SW 1271 (cell line): ENCODE results near the gene COL13A1.

Experiments used
- DNase-seq, 2 experiments: peaks; one replicate each; lab custom pipeline; 2025; lab: John Stamatoyannopoulos, UW

COL13A1 gene

DNA sequence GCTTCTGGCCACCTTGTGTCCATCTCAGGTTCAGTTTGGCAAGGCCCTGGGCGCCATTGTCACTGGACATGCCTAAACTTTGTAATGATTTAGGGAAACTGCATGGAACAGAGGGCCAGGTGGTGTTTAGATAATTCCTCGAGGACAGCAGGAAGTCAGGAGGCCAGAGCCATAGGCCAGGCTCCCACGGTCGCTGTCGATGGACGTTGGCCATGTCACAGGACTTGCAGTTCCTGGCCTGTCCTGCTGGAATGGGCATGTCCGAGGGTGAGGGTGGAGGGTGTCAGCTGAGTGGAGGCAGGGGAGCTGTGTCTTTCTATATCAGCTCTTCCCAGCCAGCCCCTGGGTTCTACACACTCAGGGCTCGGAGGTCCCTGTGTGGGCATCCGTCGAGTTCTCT, 143.1 kb downstream of the COL13A1 start:
- no peak for DNase-seq

DNA sequence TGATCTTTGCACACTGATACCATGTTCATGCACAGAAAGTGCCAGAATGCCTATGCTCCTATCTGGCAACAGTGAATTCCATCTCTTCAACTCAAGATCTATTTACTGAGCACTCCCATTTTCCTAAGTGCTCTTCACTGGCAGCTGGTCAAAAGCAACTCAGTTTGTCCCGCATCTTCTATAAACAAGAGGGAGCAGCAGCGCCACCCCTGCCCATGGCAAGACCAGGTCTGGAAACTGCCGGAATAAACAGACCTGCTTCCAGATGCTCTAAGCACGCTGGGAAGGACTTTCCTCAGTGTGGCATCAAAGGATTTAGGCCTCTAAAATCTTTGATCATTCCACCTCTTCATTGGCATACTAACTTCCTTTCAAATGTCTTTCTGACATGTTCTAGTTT, 146.6 kb downstream of the COL13A1 start:
- no peak for DNase-seq

DNA sequence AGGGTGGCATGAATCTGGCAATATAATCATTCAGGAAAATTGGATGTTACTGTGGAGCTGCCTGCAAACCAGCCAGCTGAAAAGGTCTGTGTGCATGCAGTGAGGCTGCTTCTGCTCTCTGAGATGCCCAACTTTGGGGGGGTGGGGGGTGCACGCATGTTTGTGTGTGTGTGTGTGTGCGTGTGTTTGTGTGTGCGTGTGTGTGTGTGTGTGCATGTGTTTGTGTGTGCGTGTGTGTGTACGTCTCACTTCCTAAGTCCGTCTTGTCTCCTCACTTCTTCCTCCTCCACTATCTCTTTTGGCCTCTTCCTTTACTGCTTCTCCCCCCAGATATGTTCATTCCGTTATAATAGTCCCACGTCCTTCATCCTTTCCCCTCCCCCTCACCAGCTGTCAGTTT, 148.1 kb downstream of the COL13A1 start:
- DNase-seq, result no peak

DNA sequence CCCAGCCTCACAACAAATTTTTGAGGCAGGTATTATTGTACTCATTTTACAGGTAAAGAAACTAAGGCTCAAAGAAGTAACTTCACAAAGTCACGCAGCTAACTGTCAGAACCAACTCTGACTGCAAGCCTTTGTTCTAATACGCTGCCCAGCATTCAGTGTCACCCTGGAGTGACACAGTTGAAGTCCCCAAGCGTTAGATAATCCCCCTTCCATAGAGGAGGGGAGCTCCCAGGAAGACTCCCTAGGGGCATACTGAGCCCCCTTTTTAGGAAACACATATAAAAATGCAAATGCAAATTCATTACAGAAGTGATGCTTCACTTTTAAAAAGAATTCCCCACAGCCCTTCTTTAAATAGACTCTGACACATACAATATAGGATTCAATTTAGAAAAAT, 150.0 kb downstream of the COL13A1 start:
- no peak for DNase-seq

DNA sequence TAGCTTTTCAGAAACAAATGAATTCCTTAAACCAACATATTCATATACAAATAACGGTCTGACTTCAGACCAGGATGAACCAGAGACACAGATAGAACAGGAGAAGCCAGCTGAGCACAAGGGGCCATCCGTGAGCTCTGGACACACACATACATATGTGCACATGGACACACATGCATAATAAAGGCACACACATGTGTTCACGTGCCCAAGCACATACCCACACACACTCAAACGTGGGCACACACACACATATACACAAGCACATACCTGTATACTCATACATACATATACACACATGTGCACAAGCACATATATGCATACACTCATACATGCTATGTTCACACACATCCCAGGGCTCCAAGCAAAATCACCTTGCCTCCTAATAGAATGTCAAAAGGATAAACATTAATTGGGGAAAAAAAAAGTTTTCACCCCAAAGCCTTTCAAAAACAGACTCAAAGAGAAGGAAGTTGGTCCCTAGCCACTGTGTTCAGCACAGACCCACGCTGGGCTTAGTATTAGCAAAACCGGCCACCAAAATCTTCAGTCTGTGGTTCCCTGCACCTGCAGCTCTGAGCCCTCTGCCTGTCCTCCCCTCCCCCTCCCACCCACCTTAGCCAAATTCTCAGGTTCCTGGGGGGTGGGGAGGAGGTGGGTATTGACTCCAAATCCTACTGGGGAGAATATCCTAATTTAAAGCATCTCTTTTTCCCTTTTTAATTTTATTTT, 150.5 kb downstream of the COL13A1 start:
- no peak for DNase-seq

DNA sequence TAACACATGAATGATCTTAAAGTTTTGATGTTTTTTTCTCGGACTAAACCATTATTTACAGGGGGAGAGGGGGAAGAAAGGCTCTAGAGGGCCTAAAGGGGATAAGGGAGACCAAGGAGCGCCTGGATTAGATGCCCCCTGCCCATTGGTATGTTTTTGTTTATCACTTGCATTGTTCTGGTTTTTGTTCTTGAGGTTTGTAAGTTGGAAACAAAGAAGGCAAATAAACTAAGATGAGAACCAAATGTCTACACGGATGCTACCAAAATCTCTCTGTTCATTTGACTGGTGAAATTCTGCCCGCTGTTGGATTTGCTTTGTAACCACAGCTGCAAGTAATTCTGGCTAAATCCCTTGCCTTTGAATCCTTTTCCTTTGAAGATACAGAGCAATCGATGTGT, 151.1 kb downstream of the COL13A1 start:
- DNase-seq, result no peak

DNA sequence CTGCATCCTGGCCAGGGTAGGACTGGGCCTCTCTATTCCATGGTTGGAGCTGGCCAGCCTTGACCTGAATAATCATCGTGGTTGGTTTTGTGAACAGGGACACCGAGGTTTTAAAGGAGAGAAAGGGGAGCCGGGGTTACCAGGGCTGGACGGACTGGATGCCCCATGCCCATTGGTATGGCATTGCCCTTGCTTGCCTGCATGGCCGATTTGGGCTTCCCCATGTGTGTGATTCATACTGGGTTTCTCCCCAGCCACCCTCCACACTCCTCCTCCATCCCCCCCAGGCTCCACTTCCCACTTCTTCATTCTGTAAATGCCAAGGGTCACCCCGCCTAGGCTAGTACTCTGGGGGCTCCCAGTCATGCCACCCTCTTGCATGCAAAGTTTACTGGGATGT, 152.1 kb downstream of the COL13A1 start:
- no peak for DNase-seq

DNA sequence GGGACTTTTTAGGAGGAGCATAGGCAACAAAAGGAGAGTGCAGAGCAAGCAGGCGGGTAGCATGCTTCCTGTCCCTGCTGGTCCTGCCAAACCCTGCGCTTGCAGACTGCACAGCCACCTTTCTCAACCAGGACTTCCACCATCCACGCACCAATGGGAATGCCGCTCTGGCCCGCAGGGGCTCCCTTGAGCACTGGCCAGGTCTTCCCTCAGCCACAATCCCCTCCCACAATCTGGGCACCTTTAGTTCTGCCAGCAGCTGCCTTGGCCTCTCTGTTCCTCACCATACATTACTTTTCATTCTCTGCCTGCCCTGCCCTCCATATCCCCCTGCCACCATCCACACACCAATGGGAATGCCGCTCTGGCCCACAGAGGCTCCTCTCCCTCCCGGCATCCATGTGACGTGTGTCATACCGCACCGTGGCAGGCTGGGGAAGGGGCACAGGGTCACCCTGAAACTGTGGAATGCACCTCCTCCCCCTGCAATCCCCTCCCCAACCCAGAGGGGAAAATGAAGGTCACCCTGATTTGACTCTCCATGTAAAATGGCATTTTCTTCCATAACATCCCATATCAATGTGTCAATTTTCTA, 153.6 kb downstream of the COL13A1 start:
- DNase-seq, result no peak

DNA sequence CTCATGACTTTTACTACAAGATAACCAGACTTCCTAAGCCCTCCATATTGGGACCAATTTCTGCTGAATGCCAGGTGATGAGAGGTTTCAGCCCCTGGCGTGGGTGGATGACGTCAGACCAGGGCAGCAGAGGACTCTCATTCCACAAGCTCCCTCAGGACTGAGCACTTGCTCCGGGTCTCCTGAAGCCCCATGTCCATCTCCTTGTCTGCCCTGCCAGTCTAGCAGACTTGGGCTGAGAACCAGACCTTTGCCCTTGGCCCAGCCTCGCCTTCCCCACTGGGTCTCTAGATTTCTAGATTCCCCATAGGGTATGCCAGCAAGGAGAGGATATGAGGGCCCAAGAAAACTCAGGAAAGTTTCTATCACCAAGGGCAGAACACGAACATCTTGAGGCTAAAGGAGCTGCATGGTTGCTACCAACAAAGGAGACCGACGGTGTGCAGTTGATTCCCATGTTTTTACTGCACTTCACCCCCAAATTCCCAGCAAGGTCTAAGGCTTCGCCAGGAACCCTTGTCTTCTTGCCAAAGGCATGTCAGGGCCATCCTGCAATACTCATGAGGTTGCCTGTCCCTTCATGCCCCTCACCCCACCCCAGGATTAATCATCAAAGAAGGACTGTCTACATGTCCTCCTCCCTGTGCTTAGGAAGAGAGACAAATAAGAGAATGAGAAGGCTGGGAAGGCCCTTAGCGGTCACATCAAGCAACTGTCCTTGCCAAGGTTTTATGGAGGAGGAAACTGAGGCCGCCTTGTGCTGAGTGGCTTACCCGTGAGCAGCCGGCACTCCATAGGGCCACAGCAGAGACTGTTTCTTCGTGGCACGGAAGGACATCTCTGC, 154.4 kb downstream of the COL13A1 start:
- no peak for DNase-seq

DNA sequence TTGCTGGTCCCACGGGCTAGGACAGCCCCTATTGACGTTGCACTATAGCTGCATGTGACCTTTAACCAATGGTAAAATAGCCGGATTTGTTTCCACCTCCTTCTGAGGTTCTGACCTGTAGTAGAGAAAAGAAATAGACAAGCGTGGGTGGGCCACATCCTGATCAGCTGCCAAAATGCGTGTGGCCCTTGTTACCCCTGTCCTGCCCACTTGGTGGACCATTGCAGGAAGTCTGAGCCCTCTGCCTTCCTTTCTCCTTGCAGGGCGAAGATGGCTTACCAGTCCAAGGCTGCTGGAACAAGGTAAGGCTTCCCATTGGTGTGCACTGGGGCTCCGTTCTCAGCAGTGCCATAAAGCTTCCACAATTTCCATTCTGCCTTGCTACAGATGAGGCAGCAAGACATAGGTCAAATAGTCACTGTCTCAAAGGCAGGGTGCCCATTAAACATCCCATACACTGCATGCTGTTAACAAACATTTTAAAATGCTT, 155.1 kb downstream of the COL13A1 start:
- no peak for DNase-seq

DNA sequence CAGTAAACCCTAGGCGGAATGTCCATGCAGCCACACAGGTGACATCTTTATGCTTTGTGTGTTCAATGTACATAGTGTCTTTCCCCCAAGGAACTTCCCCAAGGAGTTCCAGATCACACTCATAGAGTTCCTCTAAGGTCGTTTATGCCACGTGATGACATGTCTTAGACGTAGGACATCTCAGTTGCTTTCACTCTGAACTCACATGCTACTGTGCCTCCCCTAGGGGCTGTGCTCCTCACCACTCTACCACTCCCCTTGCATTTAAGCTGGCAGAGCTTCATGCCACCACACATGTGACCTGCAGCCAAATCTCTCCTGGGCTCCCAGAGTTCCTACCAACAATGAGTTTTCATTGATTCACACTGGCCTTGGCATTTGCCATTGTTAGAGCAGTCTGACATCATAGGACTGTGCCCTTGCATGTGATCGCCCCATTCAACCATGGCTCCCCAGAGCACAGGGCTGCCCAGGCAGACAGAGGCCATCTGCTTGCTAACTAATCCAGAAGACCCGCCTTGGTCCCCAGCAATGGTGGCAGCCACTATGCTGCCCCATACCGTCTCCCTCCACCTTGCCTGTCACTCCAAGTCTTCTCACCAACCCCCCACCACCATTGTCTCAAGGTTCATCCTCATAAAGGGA, 155.7 kb downstream of the COL13A1 start:
- DNase-seq, result no peak

DNA sequence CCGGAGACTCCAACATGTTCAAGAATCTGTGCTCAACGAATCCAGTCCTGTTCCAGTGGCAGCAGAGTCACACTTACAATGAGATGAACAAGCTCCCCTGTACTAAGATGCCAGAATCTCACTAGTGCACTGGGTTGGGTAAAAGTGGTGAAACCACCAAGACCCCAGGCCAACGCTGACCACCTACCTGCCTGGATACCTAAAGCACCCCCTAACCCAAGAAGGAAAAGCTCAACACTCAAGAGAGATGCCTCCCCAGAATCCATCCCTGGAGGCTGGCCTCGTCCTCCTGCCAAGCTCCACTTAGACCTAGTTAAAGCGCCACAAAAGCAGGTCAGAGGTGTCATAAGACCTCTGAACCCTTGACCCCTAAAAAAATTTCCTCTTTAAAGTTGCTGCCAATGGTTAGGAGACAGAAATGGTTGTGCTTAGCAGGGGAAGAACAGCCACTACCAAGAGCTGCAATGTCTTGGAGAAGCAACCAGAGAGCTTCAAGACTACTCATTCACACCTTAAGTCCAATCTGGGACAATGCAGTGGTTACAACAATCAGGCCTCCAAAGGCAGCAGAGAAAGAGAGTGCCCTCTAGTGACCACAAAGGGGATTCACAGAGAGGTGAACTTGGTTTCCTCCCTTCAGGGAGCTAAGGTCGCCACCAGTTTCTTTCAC, 156.3 kb downstream of the COL13A1 start:
- DNase-seq, result peak; percentile 8 to 21

DNA sequence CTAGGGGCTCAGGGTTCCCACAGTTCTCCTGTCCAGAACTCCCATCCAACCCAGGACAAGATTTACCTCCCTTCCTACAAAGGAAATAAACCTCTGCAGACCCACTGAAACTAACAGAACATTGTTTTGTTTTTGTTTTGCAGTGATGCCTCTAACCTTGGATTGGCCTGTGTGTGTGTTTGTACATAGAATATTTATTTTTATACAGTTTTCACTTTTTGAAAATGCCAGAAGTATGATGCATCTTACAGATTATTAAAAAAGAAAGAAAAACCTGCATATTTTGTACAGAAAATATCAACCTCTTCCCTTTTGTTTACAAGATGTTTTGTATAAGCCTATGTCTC, 156.8 kb downstream of the COL13A1 start:
- no peak for DNase-seq

DNA sequence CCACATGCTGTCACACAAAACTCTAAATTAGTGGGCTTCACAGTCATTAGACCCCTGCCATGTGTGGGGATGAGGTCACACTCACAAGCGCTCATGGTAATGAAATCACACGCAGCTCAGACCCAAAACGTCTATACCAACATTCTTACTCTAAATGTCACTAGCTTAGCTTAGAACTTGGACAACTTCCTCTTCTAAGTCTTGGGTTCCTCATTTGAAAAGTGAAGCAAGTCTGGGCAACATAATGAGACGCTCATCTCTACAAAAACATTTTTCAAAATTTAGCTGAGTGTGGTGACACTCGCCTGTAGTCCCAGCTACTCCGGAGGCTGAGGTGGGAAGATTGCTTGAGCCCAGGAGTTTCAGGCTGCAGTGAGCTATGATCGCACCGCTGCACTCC, 158.2 kb downstream of the COL13A1 start:
- no peak for DNase-seq

DNA sequence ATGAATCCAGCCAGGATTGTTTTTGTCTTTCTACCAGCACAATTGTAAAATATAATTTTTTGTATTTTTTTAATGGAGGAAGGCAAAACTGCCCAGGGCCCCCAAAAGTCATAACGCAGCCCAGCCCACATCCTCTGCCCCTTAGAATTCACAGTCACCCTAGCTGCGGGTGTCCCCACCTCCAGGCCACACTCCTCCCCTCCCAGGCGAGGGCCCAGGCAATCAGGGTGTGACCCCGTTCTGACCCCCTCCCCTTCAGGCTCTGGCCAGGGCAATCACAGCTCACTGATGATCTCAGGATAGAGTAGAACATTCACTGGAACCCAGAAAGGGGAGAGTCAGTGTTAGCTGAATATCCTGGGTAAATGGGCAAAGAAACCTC, 158.9 kb downstream of the COL13A1 start:
- no peak for DNase-seq

DNA sequence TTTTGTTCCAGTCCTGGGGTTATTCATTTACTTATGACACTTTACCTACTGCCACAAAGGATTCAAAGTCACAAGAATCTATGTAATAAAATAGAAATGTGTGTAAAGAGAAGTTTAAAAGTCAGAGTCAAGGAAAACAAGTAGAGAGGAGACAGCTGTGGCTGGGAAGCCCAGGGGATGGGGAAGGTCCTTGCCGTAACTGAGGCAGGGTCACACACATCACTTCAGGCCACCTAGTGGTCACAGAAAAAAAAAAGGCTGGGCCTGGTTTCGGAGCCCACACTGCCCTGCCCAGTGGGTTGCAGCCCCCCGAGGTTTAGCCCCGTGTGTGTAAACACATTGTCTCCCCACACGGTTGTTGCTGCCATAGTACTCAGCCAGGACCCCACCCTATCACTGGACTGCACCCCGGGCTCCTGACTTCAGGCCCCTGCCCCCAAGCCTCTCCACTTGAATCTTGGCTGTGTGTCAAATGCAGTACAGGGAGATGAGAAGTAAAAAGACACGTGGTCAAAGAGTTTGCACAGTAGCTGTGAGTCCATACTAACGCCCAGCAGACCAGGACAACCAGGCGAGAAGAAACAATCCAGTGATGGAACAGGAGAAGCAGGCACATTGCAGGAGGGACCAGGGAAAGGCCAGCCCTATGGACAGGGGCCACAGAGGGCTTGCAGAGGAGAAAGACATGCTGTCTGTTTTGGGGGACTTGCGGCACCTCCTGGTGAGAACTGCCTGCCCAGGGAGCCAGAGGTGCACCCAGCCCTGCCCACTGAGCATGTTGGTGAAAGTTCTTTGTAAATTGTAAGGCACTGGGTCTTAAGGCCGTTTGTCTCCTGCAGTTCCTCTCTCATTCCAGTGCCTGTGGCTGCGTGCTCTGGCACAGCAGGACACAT, 159.5 kb downstream of the COL13A1 start:
- no peak for DNase-seq

DNA sequence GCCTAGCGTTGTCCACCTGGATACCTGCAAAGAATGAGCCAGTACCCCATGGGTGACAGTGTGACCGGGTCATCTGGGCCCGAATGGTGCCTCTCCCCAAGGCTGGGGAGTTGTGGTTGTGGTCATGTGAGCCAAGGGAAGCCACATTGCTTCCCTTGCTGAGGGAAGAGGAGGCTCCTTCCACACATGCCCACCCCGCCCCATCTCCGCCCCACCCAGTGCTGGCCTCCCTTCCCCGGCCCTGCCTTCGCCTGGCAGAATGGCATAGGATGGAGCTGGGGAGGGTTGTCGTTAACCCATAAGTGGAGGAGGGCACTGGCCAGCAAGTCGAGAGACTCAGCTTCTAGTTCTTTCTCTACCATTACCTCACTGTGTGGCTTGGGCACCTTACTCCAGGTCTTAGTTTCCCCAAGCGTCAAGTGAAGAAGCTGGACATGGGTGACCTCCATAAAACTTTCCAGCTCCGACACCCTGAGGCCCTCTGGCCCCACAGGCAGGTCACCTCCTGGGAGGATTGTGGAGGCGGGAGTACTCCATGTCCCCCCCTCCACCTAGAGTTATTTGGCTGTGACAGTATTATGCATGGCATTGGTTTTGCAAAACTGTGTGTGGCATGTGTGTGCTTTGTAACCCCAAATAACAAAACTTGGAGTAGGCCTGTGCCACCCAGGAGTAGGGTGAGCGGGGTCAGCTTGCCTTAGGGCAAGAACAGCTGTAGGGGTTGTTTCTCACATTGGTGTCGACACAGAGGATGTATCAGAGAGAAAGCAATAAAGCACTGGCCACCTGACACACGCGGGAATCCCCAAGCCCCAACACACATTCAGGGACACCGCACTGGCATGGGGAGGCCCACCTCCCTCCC, 160.4 kb downstream of the COL13A1 start:
- no peak for DNase-seq

DNA sequence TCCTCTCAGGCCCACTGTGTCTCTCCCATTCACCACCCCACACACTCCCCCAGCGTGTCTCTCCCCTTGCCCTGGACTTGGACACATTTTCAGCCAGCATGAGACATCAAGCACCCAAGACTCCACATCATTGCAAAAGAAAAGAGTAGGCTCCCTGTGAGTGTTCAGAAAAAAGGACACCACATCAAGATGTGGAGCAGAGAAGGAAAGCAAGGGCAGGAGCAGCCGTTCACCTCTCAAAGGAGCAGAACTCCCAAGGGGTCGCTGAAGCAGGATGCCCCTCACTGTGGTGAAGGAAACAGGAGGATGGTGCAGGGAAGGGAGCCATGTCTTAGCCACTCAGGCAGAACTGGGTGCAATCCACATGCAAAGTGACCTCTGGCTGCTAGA, 161.0 kb downstream of the COL13A1 start:
- DNase-seq, result no peak

DNA sequence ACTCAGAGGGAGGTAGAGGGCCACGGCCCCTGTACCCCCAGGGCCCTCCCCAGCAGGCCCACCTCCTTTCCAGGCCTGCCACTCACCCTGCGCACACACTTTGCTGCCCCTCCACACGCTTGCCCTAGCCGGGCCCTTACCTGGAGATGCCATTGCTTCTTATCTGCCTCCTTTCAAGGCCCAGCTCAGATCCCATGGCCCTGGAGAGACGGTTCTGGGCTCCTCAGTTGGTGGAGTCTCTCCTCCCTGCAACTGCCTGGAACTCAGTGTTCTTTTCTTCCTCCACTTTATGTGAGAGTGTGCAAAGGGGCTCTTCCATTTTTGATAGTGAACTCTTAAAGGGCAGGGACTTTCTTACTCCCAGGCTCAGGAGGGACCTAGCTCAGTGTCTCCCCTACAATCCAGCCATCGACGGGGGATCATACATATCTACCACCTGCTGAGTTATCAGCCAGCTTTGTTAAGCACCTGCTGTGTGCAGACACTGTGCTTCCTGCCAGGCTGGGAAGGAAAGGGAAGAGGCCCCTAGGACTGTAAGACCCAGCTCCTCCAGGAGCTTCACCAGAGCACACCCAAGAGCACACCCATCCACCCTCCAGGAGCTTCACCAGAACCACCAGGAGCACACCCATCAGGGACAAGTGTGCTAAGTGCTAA, 161.6 kb downstream of the COL13A1 start:
- no peak for DNase-seq
